HG03060 (cell line): ENCODE results near the gene MTMR3.
"Not testable (repeated sequence)": the region's sequence is repeated elsewhere in the genome, so short reads cannot be mapped to it uniquely, and the experiment has no call there.

Source experiments
- ATAC-seq: cut with Tn5 transposase; IDR thresholded peaks from one replicate; pipeline ENCODE4 v1.9.1; 2021; ENCODE audit warnings: low read depth, moderate number of reproducible peaks; ENCODE audit not compliant: unreplicated experiment

MTMR3 gene

GRCh38 chr22:29954203-29954855 lies 71.4 kb downstream of the MTMR3 start:
- no peak for ATAC-seq

DNA sequence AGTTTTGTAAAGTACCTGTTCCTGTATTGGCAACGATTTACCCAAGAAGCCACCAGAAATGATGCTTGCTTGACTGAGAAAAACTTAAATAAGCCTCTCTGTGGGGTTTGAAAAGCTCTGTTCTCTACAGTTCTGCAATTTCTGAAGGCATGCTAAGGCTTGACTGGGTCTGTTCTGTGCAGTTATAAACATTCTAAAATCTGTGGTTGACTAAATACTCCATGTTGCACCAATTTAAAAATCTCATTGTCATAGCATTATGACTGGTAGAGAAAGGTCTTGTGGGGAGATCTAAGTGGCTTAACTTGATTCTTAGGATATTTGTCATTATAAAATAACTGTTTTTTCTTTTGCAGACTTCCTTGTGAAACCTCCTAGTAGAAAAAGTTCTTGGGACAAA lies 73.7 kb downstream of the MTMR3 start:
- no peak for ATAC-seq

GRCh38 chr22:29958170-29958569 lies 75.2 kb downstream of the MTMR3 start:
- no peak for ATAC-seq

- no peak for ATAC-seq
Observed at GRCh38 chr22:29964776-29965175, 81.8 kb downstream of the MTMR3 start.

DNA sequence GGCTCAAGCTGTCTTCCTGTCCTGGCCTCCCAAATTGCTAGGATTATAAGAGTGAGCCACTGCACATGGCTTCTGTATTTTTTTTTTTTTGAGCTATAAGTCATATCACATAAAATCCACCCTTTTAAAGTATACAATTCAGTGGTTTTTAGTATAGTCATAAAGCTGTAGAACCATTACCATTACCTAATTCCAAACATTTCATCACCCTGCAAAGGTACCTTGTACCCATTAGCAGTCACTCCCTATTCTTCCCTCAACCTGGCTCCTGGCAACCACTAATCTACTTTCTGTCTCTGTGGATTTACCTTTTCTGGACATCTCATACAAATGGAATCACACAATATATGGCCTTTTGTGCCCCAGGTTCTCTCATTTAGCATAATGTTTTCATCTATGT lies 84.5 kb downstream of the MTMR3 start:
- ATAC-seq: no peak

DNA sequence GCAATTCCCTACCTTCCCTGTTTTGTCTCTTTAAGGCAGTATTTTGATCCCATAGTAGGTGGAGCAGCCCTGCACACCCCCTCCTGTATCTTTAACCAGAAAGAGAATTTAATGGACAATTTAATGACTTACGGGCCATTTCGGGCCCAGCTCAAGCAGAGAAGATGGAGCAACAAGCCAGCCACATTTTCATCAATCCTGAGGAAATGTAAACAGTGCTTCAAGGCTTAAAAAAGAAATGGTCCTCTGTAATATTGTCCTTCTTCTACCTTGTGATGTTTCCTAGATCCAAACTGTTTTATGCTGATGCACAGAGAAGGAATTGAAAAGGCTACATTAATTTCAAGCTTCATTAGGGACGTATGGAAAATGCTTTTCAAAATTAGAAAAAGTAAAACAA lies 88.6 kb downstream of the MTMR3 start:
- no peak for ATAC-seq

- no peak for ATAC-seq
Observed at GRCh38 chr22:29972121-29972520, 89.1 kb downstream of the MTMR3 start.

- no peak for ATAC-seq
Observed at GRCh38 chr22:29973269-29973668, 90.3 kb downstream of the MTMR3 start.

DNA sequence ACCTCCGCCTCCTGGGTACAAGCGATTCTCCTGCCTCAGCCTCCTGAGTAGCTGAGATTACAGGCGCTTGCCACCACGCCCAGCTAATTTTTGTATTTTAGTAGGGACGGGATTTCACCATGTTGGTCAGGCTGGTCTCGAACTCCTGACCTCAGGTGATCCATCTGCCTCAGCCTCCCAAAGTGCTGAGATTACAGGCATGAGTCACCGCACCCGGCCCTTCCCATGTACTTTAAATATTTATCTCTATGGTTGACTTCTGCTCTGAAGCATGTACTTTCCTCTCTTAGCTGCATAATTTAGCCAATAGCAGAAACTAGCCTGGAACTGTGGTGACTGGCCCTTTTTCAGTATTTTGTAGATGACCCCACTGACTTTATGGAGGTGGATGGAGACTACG lies 90.7 kb downstream of the MTMR3 start:
- not testable (repeated sequence) for ATAC-seq

DNA sequence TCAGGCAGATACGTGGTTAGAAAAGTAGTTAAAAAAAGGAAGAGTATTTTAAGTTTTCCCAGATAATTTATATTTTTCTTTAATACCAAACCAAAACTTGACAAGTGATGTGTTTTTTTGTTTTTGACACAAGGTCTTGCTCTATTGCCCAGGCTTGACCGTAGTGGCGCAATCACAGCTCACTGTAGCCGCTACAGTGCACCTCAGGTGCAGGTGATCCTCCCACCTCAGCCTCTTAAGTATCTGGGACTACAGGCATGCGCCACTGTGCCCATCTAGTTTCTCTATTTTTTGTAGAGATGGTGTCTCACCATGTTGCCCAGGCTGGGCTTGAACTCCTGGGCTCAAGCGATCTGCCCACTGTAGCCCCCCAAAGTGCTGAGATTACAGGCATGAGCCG lies 92.5 kb downstream of the MTMR3 start:
- no peak for ATAC-seq

GRCh38 chr22:29977107-29977506 lies 94.1 kb downstream of the MTMR3 start:
- ATAC-seq: no peak

- no peak for ATAC-seq
Observed at GRCh38 chr22:29979777-29980321, 96.9 kb downstream of the MTMR3 start.

GRCh38 chr22:29983296-29983917 lies 100.4 kb downstream of the MTMR3 start:
- no peak for ATAC-seq

DNA sequence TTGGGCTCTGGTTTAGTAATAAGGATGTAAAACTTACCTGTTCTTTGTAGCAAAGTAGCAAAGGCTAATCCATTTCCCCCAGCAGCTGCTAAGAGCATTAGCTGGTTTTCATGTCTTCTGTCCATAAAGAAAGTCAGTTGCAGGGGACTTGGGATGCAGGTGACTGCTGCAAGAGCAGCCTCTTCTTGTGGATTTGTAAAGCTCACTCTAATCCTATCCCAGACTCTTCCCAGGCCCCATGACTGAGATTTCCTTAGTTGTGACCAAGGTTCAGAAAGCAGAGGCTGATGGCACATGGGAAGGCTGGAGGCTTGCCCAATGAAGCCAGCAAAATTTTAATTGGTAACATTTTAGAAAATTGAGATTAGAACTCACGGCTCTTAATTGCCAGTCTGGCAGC lies 102.9 kb downstream of the MTMR3 start:
- no peak for ATAC-seq

DNA sequence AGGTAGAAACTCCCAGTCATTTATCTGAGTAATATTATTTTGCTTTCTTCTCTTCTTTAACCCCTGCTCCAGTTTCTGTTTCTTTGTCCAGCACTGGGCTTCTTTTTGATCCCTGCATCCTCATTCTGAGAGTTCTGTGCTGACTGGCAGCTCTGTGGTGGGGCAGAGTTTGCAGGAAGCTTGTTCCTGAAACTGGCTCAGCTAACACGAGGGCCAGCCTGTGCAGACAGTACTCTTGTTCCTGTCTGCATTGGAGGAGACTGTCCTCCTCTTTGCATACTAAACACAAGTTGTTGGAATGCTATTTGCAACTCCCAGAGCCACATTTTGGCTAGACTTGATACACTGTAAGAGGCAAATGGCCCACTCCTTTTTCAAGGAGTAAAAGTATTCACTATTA lies 104.2 kb downstream of the MTMR3 start:
- no peak for ATAC-seq

GRCh38 chr22:29988719-29989118 lies 105.7 kb downstream of the MTMR3 start:
- no peak for ATAC-seq

GRCh38 chr22:29989446-29989845 lies 106.5 kb downstream of the MTMR3 start:
- no peak for ATAC-seq

- ATAC-seq: no peak
Observed at GRCh38 chr22:29992341-29993275, 109.6 kb downstream of the MTMR3 start.

- no peak for ATAC-seq
Observed at GRCh38 chr22:29994027-29994715, 111.2 kb downstream of the MTMR3 start.

- ATAC-seq: no peak
Observed at GRCh38 chr22:29994943-29995342, 112.0 kb downstream of the MTMR3 start.

- ATAC-seq: no peak
Observed at GRCh38 chr22:29997107-29997506, 114.1 kb downstream of the MTMR3 start.
